Fibroblast of skin of left biceps (primary cell): ENCODE data around the gene RTN4R.
"Not testable (repeated sequence)": the region's sequence is repeated elsewhere in the genome, so short reads cannot be mapped to it uniquely, and the experiment has no call there.

ENCODE experiments used
- DNase-seq, 2 experiments: peaks; one replicate each; pipeline ENCODE4 v3.0.0-alpha.2; 2013; ENCODE audit warnings: low read depth in 2 of 2

RTN4R gene

GRCh38 chr22:20286784-20287423 lies 18.8 kb upstream of the RTN4R start:
- not testable (repeated sequence) for DNase-seq

GRCh38 chr22:20286312-20286660 lies 18.2 kb upstream of the RTN4R start:
- DNase-seq = not testable (repeated sequence)

DNA sequence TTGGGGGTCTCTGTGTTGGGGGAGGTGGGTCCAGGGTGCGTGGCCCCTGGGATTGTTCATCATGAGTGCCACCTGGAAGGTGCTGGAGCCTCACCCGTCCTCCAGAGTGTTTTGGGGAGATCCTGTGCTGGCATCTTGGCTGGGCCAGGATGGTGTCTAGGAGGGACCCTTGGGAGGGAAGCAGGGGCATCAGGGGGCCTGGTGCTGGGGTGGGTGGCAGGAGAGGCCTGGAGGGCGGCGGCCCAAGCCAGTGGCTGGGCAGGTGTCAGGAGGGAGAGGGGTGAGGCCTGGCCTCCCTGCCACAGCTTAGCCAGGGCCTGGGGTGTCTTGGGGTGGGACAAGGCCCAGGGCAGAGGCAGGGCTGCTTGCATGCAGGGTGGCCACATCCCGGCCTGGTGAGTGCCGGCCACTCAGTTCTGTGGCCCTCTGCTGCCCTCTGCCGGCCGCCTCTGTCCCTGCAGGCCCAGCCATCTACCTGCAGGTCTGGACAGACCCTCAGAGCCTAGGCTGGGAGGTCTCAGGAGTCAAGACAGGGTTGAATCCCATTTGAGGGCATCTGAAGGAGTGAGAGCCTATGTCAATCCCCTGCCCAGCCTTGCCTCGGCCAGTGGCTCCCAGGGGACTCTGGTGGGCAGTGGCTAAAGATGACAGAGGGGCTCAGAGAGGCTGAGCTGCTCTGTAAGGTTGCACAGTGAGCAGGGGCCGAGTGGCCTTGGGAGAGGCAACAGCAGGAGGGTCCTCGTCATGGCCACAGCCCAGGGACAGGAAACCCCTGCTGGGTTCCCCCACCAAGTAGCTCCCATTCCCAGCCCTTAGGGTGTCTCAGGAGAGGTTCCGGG lies 17.6 kb upstream of the RTN4R start:
- not testable (repeated sequence) for DNase-seq

DNA sequence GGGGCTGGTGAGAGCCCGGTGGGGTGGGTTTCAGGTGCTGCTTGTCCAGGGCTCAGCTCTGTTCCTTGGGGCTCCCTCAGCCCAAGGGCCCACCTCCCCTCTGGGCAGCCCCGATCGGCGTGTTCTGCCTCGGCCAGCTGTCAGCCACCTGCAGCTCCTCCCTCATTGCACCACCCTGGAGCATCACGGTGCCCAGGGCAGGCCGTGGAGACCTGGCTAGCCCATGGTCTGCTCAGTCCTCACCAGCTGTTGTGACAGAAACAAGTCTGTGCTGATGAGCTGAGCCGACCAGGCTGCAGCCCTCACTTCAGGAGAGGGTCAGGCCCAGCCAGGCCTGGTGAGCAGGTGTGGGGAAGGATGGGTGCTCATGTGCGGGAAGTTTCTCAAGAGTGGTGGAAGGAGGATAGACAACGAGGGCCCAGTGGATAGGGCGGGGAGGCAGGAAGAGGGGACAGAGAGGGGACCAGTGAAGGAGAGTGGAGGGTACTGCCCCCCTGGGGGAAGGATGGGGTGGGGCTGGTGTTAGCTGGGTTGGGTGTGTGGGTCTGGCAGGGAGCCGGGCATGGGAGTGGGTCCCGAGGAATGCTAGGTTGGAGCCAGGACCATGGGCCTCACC lies 16.5 kb upstream of the RTN4R start:
- DNase-seq = no peak

DNA sequence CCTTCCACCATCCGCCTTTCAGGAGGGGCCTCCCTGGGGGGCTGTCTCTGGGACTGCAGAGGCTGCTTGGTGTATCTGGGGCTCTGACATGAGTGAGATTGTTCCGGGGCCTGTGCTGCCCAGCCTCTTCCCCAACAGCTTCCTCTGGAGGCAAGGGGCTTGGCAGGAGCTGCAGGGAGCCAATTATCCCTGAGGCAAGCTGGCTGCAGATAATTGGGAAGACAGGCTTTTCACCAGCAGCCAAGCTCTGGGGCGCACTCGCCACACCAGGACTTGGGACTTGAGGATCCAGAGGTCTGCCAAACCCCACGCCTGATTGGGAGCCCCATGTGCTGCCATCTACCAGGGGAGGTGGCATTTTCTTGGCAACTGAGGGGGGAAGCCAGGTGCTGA lies 15.6 kb upstream of the RTN4R start:
- DNase-seq = no peak

- DNase-seq = no peak
These were observed 15.0 kb upstream of the RTN4R start for GRCh38 chr22:20282901-20283673.

DNA sequence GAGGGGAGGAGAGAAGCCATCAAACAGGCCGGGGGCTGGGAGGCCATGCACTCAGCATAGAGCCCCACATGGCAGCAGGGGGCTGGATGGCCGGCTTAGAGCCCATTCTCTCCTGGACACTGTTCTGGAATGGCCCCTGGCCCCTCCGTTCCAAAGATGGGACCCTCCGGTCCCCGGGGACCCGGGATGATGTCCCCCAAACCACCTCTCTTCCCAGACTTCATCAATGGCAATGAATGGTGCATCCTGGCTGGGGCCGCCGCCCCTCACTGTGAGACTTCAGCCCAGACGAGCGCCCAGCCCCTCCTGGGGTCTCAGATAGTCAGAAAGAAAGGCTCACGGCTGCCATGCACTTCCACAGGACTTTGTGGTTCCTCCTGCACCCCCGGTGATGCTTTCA lies 13.8 kb upstream of the RTN4R start:
- no peak for DNase-seq

DNA sequence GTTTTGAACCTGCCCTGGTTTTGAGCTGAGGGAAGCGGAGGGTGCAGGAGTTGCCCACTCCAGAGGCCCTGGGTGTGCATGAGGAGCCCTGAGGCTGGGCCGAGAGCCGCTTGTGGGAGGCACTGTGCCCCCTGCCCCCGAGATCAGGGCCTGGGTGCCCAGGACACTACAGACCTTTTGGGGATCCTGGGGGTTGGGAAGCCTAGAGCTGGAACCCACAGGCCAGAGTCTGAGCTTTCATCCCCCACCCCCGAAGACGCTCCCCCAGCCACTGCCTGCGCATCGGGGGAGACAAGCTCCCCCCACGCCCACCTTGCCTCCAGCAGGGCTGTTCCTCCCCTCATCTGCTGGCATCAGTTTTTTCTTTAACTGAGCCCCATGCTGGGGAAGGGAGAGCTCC lies 13.4 kb upstream of the RTN4R start:
- DNase-seq = not testable (repeated sequence)

DNA sequence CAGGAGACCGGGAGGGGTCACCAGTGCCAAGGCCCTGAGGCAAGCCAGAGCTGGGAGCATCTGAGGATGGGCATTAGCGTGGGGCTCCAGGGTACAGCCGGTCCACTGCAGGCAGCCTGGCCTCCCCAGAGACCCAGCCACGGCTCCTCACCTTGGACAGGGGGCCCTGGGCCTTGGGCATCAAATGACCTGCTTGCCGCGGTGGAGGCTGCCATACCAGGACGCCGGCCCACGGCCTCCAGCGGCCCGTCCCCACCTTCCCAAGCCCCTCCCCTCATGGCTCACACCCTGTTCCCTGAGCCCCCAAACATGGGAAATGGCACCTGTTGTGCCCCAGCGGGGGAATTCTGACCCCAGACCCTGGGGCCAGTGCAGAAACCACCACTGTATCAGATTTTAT lies 12.7 kb upstream of the RTN4R start:
- DNase-seq = no peak

DNA sequence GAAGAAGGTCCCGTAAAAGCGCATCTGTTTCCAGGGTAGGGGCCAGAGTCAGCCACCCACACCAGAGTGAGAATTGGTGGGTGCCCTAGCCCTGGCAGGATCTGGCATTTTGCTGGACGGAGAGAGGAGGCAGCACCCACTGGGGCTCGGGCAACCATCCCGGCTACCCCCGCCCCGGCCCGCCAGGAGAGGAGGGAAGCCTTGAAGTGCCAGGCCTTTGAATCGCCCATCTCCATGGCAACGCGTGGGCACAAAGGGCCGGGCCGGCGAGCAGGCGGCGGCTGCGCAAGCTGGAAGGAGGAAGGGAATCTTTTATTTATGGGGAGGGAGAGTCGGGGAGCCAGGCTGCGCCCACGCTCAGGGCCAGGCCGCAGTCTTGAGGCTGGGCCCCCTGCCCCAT lies 12.0 kb upstream of the RTN4R start:
- DNase-seq = not testable (repeated sequence)

DNA sequence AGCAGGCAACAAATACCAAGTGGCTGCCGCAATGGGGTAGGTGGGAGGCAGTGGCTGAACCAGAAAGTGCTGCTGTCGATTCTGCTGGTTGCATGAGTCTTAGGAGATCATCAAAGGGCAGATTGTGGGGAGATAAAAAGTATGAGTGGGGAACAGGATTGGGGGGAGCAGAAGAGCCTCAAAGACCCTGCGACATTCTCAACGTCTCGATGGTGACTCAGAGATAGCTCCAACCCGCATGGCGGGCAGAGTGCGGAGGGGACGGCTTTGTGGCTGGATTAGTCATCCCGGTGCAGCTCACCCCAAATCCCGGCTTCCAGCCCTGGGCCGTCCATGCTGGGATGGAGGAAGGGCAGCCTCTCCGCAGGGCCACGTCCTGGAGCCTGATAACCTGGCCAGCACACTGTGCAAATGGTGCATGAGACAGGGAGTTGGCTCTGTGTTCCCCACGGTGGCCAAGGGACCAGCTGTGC lies 11.6 kb upstream of the RTN4R start:
- no peak for DNase-seq

GRCh38 chr22:20278726-20279490 lies 10.8 kb upstream of the RTN4R start:
- DNase-seq = not testable (repeated sequence)

- DNase-seq = not testable (repeated sequence)
These were observed 10.0 kb upstream of the RTN4R start for GRCh38 chr22:20277936-20278635.

DNA sequence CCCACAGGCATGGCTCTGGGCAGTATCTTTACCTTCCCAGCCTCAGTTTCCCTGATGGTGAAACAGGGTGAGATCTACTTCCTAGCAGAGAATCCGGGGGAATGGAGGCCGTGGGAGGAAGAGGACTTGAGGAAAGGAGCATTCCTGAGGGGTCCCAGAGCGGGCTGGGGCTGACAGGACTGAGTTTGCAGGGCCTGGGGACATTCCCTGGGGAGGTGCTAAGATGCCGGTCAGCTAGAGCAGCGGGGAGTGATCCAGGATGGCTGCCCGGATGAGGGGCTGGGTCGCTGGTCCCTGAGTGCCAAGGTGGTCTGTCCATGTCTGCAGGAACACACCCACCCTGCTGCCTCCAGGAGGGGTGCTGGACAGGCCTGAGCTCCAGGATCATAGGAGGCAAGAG lies 8.3 kb upstream of the RTN4R start:
- DNase-seq = no peak

- DNase-seq = no peak
These were observed 7.7 kb upstream of the RTN4R start for GRCh38 chr22:20275836-20276235.

DNA sequence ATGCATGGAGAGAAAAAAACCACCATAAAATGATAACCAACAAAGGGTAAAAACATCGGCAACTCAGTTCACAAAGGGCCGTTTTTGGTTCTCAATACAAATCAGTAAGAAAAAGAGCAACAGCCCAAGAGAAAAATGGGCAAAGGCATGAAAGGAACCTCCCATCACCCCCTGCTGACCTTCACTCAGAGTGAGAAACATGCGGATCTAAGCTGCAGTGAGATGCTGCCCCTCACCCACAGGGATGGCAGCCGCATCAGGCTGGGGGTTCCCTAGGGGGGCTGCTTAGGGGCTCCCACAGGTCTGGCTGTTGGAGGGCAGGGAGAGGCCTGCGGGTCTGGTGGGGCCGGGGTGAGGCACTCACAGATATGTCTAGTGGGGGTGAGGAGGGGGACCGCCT lies 7.2 kb upstream of the RTN4R start:
- not testable (repeated sequence) for DNase-seq

DNA sequence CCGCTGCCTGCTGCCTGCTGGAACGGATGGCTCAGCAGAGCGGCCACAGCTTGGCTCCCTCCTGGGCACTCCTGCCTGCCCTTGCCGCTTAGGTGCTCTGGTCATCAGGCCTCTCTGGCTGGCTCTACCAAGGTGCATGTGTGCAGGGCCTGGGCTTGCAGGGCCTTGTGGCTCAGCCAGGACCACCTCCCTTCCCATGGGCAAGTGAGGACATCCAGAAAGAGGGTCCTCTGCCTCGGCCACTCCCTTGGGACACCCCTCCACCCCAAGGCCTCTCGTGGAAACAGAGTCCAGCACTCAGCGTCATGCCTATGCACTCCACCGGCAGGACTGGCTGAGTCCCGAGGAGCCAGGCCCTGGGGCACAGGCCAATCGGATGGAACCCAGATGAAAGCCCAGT lies 6.3 kb upstream of the RTN4R start:
- not testable (repeated sequence) for DNase-seq

DNA sequence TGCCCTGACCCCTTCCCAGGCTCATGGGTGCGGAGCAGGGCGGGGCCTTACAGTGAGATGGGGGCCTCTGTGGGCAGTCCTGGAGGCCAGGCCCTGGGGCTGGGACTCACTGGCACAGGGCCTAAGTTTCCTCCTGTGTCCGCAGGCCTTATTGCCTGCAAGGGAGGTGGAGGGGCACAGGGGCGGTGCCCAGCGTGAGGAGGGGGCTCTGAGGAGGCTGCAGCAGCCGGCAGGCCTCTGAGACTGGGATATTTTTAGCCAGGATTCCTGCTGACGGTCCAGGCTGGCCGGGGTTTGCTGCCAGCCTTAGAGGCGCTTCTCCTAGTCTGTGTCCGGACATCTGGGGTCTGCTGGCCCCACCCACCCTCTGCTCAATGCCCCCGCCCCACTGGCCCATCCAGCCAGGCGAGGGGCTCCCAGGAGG lies 5.7 kb upstream of the RTN4R start:
- no peak for DNase-seq

GRCh38 chr22:20272700-20273099 lies 4.6 kb upstream of the RTN4R start:
- DNase-seq = no peak

- no peak for DNase-seq
These were observed 4.1 kb upstream of the RTN4R start for GRCh38 chr22:20272174-20272573.
